Left lobe of liver (tissue), 2 donors: ENCODE results near the gene OCRL. TPM values are rescaled to one million over a fixed set of nuclear protein-coding genes. Genes with fewer than 3 reads are reported as not detected.
"Not testable (repeated sequence)": the region's sequence is repeated elsewhere in the genome, so short reads cannot be mapped to it uniquely, and the experiment has no call there.

Source experiments
- ATAC-seq: fragments of 200-7000 bp; cut with Tn5 transposase; one replicate; pipeline ENCODE4 v1.9.1; 2020; ENCODE audit warnings: mild to moderate bottlenecking, moderate library complexity
- DNase-seq: peaks from one replicate; pipeline ENCODE4 v3.0.0-alpha.2; 2020; ENCODE audit warnings: low spot score
- total RNA-seq: library from RNA; stranded (reverse); gene quantifications from one replicate; pipeline ENCODE4 v1.2.1, GENCODE V29; 2021
- donor health status: DM: no; HTN: no; CAD: no; lungs with moderate emphysema.
- donor health status: DM: no; HTN: yes; CAD: no.

OCRL gene
- total RNA-seq, 1 donor from 2014 or later: 7.5 TPM

DNA sequence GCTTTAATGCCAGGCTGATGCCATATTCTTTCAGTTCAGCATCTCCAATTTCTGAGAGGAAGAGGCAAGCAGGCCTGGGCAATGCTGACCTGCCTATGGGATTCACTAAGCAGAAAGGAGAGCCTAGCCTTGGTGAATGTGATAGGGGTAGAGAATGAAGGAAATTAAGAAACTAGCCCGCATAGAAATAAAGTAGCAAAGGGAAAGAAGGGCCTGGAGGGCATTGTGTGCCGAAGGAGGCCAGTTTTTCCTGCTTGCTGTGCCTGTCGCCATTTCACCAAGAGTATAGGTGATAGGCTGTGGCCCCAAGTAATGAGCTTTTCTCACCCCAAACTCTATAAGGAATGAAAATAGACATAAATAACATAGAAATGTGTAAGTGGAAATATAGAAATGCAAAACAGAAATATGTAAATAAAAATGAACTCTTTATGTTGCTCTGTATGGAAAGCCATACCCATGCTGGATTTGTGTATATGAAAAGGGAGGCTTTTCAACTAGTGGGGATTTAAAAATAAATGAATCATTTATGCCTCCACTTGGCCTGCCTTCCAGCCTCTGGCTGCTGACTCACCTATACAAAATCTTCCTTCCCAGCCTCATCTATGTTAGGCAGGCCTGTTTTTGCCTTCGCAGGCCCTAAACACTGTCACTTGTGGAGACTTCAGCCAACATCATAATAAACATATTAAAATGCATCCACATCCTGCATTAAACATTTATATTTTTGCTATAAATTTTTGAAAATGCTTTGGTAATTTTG lies 5.1 kb upstream of the OCRL start:
- DNase-seq (no peak), ATAC-seq (no peak)

DNA sequence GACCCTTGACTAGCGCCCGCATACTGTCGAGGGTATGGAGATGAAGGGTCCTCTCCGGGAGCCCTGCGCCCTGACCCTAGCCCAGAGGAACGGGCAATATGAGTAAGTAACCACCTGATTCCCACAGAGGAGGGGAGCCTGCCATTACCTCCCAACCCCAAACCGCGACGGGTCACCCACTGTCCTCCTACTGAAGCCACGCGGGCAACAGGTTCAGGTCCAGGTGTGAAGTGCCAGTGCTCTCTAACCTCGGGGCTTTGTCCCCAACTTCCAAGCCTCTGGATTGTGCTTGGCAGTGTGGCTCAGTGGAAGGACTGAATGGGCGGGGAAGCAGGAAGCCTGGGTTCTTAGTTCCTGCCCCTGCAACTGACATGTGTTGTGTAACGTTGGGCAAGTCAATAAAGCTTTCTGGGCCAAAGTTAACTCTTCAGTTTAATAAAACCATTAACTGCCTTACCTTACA lies 694 bp downstream of the OCRL start:
- DNase-seq: peak; percentile 74
- peak; percentile 88 for ATAC-seq

DNA sequence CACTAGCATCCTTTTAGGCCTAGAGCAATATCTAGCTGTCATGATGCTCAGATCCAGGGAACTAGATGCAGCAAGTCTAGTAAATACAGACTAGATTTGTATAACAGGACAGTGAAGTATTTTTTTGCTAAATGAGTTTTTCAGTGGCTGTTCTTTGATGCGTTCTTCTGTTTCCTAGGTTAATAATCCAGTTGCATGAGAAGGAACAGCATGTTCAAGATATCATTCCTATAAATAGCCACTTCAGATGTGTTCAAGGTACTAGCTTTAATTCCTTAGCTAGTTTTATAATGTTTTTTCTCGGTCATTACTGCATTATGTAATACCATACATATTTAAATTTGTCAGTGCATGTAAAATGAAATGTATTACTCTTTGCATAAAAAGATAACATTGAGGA lies 4.7 kb downstream of the OCRL start:
- ATAC-seq: no peak

DNA sequence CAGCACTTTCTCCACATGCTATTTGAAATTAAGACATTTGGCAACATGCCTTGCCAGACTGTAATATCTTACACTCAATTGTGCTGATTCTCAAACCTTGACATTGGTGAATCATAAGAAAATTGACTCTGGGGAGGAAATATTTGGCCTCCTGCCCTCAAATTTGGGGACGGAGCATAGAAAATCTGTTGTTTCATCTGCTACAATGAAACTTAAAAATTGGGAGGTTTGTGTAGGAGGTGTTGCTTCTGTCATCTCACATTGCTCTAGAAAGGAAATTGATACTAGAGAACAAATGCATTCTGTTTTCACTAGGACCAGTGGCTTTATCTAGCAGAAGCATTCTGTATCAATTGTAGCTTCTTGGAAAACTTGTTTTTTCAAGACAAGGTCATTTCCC lies 5.3 kb downstream of the OCRL start:
- DNase-seq: no peak
- ATAC-seq: no peak

More for the DNA sequence above, 4.7 kb downstream of the OCRL start:
- no peak for DNase-seq

DNA sequence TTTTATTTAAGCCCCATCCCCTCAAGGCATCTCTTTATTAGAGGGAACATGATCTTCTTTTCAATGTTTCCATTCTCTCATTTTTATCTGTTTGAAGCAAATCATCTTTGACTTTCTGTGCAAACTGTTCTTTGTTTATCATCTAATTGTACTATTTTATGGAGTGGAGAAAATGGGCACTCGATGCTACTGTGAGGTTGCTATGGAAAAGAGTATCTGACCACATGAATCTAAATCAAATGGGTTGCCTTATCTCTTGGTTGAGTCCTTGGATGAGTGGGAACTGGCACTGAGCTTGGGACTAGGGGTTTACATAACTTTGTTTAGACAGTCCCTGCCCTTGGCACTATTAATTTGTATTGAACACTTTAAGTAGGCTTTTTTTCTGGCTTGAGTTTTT lies 9.1 kb downstream of the OCRL start:
- DNase-seq (peak; percentile 44), ATAC-seq (peak; percentile 84)

DNA sequence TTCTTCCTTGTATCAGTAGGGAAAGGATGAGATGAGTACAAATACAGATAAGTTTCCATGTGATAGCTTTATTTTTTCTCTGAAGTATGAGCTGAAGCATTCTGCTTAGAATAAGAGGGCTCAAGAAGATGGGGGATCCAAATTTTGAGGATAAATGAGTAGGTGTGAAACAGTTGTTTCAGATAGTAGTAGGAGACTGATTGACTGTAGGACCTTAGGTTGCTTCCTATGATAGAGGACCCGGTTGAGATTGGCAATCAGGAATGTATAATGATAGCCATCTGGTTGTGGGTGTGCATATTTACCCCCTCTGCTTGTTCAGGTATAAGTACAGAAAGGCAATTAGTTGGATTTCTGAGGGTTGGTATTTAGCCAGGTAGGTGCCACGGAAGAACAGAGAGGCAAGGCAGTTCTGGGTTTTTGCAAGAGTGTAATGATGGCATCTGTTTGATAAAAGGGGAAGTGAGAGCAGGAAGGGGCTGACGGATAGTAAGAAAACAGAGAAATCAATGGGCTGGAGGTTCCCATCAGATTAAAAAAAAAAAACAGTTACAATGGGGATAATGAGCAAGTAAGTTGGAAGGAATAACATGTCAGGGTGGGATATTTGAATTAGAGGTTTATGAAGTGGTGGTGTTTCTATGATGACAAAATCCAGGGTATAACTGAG lies 13.7 kb downstream of the OCRL start:
- DNase-seq (no peak), ATAC-seq (no peak)

DNA sequence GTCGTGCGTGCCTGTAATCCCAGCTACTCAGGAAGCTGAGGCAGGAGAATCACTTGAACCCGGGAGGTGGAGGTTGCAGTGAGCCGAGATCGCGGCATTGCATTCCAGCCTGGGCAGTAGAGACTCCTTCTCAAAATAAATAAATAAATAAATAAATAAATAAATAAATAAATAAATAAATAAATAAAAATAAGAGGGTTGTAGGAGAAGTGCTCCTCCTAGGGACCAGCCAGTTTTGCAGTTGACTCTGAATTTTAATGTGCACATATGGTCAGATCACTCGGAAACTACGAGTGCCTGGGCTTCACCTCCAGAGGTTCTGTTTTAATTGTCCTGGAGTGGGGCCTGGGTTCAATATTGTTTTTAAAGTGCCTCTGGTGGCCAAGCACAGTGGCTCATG lies 14.8 kb downstream of the OCRL start:
- not testable (repeated sequence) for DNase-seq
- ATAC-seq: peak; percentile 58

DNA sequence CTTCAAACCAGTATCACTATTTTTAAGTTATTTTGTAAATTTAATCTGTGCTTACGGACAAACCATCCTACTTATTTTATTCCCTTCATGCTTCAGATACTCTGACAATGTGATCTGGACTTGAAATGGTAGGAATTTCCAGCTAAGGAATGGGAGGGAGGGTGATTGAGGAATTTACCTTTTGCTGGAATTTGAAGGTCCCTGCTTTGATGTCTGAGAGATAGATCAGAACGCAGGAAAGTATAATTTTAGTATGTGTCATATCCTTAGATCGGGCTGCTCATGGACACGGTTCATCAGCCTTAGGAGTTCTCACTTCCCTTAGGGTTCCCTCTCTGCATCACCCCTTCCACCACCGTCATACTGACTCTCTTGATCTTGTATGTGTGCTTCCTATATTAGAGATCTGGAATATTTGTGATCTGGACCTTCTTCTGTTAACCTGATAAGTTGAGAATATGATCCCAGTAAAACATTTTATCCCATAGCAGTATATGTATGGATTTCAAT lies 16.8 kb downstream of the OCRL start:
- no peak for ATAC-seq
- DNase-seq: no peak

DNA sequence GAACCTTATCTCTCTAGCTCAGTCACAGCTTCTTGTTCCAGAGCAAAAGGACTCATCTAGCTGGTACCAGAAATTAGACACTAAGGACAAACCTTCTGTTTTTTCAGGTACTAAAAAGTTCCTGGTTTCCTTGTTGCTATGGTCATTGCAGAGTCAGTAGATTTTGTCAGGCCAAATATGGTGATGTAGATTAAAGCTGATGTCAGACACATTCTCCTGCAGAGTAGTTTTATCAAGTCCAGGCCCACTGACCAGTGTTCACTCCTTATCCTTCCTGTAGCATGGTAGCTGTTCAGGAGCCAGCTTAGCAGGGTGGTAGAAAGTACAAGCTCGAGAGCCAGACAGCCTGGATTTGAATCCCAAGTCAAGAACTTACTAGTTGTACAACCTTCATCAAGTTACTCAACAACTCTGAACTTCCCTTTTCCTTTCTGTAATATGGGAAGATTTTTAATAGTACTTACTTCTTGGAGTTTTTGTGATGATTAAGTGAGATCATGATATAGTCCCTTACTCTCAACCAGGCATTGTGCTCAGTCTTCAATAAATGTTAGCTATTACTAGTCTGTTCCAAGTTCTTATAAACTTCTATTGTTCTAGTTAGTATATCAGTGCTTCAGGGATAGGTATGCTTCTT lies 17.9 kb downstream of the OCRL start:
- DNase-seq (no peak), ATAC-seq (no peak)

DNA sequence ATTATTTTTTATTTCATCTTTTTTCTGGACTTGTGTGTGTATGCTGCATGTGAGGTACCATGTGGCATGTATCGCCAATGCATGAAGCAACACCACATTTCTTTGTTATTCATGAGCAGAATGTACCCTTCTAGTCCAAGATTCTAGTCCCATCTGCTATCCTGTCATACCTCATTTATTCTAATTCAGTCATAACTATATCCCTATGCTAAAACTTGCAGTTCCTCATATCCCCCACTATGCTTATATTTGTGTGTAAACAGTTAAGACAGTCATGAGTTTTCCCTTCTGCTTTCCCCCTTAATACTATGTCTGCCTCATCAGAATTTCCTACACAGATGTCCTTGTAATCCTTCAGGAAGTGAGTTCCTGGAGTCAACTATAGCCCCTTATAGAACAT lies 19.7 kb downstream of the OCRL start:
- no peak for DNase-seq
- ATAC-seq: no peak

DNA sequence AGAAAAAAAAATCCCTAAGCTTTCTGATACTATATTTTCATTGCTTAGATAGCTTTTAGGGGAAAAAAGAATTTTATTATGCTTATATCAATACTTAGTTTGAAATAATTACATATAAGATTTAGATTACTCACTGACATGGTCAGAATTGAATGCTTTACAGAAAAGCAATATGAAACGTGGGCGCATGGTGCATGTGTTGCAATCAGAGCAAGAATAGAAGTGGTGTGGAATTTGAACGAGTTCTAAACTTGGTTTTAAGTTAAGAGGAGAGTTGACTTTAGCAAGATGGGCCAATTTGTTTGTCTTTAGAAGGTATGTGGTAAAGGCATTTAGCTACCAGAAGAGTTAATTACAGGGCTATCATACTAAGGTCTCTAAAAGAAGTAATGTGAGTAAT lies 21.4 kb downstream of the OCRL start:
- no peak for ATAC-seq
- DNase-seq: no peak

DNA sequence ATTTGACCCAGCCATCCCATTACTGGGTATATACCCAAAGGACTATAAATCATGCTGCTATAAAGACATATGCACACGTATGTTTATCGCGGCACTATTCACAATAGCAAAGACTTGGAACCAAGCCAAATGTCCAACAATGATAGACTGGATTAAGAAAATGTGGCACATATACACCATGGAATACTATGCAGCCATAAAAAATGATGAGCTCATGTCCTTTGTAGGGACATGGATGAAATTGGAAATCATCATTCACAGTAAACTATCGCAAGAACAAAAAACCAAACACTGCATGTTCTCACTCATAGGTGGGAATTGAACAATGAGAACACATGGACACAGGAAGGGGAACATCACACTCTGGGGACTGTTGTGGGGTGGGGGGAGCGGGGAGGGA lies 24.3 kb downstream of the OCRL start:
- DNase-seq, ATAC-seq: not testable (repeated sequence)

DNA sequence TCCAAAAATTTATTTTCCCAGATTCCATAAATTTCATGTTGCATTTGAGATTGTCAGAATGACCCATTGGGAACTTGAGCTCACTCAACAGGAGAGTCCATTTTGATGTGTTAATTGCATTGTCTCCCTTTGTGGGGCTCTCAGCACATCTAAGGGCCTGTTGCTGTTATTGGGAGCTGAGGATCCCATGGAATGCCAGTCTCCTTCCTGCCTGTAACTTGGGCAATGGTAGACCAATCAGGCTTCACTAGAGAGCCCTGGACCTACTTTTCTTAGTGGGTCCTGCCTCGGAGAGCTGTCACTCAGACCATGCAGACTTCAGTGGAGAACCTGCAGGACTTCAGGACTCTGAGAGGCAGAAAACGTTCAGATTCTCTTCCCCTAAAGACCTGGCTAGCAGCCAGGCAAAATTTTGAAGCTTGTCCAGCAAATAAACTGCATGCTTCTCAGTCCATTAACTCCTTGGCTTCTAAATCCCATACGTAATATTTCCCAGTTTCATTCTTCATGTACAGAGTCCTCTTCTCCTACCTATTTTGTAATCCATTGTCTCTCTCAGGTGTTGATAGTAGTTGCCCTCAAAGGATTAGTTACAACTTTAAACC lies 25.1 kb downstream of the OCRL start:
- DNase-seq: no peak
- no peak for ATAC-seq

DNA sequence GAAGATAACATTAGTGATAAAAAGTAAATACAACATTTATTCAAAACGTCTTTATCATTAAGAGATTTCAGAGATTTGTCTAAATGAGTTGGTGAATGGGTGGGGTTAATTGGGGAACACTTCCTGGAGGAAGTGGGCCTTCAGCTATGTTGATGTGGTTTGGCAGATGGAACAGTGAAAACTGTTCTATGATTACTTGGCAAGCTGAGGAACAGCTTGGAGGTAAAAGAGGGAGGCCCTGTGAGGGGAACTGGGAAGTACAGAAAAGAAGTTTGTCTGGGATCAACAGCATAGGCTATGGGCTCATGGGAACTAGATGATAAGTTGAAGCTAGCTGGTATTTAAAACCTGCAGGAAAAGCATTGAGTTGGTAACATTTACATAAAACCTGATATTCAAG lies 26.0 kb downstream of the OCRL start:
- DNase-seq (no peak), ATAC-seq (no peak)

DNA sequence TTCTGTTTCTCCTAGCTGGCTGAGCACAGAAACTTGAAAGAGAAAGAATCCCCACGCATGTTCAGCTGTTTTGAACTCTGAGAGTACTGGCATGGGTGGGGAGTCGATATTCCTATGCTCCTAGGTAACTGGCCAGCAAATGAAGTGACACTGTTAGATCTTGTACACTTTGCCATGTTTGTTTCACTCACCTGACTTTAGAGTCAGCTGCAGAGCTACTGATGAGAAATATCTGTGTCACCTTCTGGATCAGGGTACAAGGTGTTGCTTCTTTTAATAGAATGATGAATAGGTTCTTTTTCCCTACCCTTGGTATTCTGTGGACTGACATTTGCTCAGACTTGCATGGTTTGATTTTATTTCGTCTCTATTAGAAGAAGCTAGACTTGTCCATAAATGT lies 28.3 kb downstream of the OCRL start:
- DNase-seq (no peak), ATAC-seq (no peak)

DNA sequence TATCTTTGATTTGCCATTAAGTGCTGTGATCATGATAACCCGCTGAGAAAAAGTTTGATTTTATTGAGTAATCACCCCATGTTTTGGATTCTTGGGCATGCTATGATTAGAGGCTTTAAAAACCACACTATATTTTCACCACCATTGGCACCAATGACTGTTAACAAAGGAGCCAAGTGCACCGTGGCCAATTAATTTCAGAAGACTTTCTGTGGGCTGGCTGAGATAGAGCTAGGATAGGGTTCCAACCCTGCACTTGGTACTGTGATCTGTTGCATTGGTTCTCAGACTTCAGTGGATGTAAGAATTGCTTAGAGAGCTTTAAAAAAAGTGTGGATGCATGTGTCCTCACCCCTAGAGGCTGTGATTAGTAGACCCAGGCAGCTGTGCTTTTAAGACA lies 32.4 kb downstream of the OCRL start:
- ATAC-seq: no peak
- no peak for DNase-seq

DNA sequence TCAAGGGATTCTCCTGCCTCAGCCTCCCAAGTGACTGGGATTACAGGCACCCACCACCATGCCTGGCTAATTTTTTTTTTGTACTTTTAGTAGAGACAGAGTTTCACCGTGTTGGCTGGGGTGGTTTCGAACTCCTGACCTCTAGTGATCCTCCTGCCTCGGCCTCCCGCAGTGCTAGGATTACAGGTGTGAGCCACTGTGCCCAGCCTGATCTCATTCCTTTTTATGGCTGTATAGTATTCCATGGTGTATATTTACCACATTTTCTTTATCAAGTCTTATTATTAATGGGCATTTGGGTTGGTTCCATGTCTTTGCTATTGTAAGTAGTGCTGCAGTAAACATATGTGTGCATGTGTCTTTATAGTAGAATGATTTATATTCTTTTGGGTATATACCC lies 33.6 kb downstream of the OCRL start:
- not testable (repeated sequence) for DNase-seq, ATAC-seq

DNA sequence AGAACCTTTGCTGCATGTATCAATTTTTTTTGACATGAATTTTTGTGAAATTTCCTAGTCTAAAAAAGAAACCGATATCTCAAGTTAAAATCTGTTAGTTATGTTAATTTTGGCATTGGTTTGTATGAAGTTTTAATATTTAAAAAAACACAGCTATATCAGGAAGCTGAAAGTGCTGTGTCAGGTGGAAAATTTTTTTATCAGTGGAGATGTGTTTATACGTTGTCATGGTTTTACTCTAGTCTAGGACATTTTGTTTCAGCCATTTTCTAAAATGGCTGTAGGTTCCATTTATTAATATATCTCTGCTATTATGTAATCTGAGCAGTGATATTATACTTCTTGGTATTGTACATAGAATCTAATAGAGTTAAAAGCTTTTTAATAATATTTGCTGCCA lies 34.2 kb downstream of the OCRL start:
- DNase-seq (no peak), ATAC-seq (no peak)

DNA sequence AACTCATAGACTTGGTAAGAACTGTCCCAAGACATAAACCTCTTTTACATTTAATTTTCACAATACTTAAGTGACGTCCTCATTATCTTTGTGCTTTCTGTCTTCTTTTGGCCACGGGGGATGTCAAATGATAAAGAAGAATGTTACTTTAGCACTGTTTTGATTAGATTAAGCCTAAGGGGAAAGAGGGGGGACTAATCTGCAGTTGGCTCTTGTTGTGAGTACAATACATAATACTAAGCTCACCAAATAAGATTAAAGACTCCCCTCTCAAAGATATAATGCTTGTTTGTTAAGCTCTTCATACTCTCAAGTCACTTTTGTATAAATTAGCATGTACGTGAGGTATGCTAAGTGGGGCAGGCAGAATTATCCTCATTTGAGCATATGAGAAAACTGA lies 36.5 kb downstream of the OCRL start:
- ATAC-seq (no peak), DNase-seq (no peak)

DNA sequence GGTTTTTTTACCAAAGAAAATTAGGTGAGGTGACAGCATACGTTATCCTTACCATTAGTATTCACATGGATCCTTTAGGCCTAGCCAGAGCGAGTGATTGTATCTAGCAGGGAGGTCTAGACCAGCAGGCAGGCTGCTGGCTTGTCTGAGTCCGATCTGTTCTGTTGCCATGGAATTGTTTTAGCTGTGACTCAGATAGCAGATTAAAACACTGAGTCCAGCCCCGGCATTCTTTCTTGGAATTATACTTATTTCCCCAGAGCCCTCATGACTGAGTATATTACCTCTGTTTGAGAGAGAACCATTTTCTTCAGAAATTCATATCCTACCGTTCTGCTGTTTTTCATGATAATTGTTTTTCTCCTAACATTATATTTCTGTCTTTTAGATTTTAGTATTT lies 37.4 kb downstream of the OCRL start:
- DNase-seq (no peak), ATAC-seq (no peak)

DNA sequence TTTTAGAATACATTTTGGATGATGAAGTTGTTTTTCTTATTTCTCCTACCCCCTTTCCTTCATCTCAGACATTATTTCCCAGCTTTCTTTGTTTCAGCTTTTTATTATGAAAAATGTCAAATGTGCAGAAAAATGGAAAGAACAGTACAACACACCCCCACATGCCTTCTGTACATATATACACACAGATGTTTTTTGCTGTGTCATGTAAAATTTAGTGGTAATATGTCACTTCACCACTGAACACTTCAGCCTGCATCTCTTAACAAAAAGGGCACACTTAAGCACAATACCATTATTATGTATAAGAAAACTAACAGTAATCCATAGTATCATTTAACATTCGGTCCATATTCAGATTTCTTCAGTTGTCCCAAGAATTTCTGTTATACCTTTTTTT lies 37.8 kb downstream of the OCRL start:
- DNase-seq (no peak), ATAC-seq (no peak)
